Glutamatergic neuron (in vitro differentiated cells): ENCODE data around the gene TFDP1. TPM values are rescaled to one million over a fixed set of nuclear protein-coding genes. Genes with fewer than 3 reads are reported as not detected.
A peak's percentile ranks its signal among the peaks of the same experiment; 100 is the strongest.

Experiments used
- DNase-seq: peaks from one replicate; pipeline ENCODE4 v3.0.0; 2022
- H3K27ac Mint-ChIP-seq: one replicate; pipeline ENCODE4 v1.8.0; 2020; ENCODE audit warnings: mild to moderate bottlenecking, mixed read lengths, inconsistent platforms; ENCODE audit not compliant: unreplicated experiment
- H3K27me3 Mint-ChIP-seq: one replicate; pipeline ENCODE4 v1.8.0; 2020; ENCODE audit warnings: mild to moderate bottlenecking, moderate library complexity, mixed read lengths, inconsistent platforms; ENCODE audit not compliant: unreplicated experiment
- H3K36me3 Mint-ChIP-seq: one replicate; pipeline ENCODE4 v1.8.0; 2020; ENCODE audit warnings: mild to moderate bottlenecking, mixed read lengths, inconsistent platforms; ENCODE audit not compliant: unreplicated experiment
- H3K4me1 Mint-ChIP-seq: one replicate; pipeline ENCODE4 v1.8.0; 2020; ENCODE audit warnings: mild to moderate bottlenecking, low read depth, mixed read lengths, inconsistent platforms; ENCODE audit not compliant: unreplicated experiment
- H3K4me3 Mint-ChIP-seq: one replicate; pipeline ENCODE4 v1.8.0; 2020; ENCODE audit warnings: mild to moderate bottlenecking, mixed read lengths, inconsistent platforms; ENCODE audit not compliant: unreplicated experiment
- H3K9me3 Mint-ChIP-seq: one replicate; pipeline ENCODE4 v1.8.0; 2020; ENCODE audit warnings: mild to moderate bottlenecking, moderate library complexity, mixed read lengths, inconsistent platforms; ENCODE audit not compliant: unreplicated experiment
- total RNA-seq: library from RNA; stranded (reverse); fragmentation: NEBNext Ultra II Directional; extraction: Animal tissue kit (Norgen Biotek cat#: 25700); gene quantifications from one replicate; pipeline ENCODE4 v1.2.1, GENCODE V29; 2021; ENCODE audit not compliant: unreplicated experiment
- TF ChIP-seq, protein P1 (sequence below): fragments of 200-600 bp; sonication (generic); IDR thresholded peaks from one replicate; pipeline ENCODE4 v1.5.0; 2021; ENCODE audit not compliant: partially characterized antibody, unreplicated experiment

TFDP1 gene
- total RNA-seq, 1 donor from 2014 or later: 62.0 TPM

DNA sequence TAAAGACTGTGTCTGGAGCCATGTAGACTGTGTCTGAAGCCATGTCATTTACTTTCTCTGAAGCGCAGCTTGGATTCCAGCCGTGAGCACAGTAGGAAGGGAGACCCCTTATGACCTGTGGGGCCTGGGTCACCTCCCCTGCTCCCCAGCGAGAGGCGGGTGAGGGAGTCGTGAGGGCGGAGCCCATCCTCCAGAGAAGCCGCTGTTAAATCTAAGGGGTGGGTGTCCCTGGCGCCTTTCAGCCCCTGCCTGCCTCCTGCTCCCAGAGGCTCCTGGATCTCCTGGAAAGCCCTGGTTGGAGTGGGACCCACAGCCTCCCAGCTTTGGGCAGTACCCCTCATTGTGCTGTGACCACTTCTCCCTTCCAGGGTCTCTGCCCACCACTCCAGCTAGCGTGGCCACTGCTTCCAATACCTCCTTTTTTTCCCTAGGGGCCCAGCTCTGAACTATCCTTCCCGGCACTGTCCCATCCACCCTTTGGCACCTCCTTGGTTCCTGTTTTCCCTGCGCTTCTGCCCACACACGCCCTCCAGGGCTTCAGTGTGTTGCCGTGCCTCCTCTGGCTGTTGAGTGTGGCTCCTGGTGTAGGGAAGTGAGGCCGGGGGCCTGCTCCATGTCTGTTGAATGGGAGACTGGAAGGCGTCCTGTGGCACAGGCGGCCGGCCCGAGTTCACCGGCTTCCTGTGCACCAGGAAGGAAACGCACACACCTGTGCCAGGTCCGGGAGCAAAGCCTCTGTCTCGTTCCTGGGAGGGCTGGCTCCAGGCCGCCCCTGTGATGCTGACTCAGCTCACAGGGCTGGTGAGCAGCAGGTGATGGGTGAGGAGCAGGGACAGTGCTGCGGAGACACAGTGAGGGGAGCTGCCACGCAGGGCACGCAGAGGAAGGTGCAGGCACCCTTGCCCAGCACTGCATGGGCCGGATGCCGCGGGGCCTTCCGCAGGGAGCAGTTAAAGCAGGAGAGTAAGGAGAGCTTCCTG, 44.0 kb downstream of the TFDP1 start:
- Mint-ChIP-seq H3K9me3 (peaks cover 31% of the 10 kb centered on the region), H3K27ac (peak overlapping the region; percentile 71), H3K4me1 (peaks cover 47% of the 10 kb centered on the region), H3K36me3 (peaks cover 25% of the 10 kb centered on the region), H3K27me3 (peaks cover 18% of the 10 kb centered on the region), H3K4me3 (peak overlapping the region; percentile 15)
- DNase-seq: peak; percentile 13
- TF ChIP-seq, protein P1, sequence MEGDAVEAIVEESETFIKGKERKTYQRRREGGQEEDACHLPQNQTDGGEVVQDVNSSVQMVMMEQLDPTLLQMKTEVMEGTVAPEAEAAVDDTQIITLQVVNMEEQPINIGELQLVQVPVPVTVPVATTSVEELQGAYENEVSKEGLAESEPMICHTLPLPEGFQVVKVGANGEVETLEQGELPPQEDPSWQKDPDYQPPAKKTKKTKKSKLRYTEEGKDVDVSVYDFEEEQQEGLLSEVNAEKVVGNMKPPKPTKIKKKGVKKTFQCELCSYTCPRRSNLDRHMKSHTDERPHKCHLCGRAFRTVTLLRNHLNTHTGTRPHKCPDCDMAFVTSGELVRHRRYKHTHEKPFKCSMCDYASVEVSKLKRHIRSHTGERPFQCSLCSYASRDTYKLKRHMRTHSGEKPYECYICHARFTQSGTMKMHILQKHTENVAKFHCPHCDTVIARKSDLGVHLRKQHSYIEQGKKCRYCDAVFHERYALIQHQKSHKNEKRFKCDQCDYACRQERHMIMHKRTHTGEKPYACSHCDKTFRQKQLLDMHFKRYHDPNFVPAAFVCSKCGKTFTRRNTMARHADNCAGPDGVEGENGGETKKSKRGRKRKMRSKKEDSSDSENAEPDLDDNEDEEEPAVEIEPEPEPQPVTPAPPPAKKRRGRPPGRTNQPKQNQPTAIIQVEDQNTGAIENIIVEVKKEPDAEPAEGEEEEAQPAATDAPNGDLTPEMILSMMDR: no peak

DNA sequence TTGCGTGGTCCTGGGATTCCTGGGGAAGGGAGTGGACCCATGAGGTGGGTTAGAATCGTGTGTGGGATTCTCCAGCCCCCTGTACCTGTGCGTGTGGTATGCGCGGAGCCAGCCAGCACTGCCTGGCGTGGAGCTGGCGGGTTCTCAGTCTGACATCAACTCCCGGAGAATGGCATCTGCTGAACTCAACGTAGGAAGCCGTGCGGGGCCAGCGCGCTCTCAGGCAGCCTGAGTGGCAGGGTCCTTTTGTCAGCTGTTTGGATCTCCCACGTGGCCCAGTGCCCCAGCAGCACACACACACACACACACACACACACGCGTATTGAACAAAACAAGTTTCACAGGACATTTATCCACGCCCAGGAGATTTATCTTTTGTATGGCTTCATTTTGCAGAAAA, 45.3 kb downstream of the TFDP1 start:
- H3K36me3 Mint-ChIP-seq: peaks cover 27% of the 10 kb centered on the region
- H3K4me1 Mint-ChIP-seq: peaks cover 47% of the 10 kb centered on the region
- DNase-seq: peak; percentile 8
- H3K4me3 Mint-ChIP-seq: peak overlapping the region; percentile 23
- TF ChIP-seq, protein P1: no peak
- no peak overlapping the region for H3K27ac Mint-ChIP-seq
- peaks cover 17% of the 10 kb centered on the region for H3K27me3 Mint-ChIP-seq
- H3K9me3 Mint-ChIP-seq: peaks cover 29% of the 10 kb centered on the region

DNA sequence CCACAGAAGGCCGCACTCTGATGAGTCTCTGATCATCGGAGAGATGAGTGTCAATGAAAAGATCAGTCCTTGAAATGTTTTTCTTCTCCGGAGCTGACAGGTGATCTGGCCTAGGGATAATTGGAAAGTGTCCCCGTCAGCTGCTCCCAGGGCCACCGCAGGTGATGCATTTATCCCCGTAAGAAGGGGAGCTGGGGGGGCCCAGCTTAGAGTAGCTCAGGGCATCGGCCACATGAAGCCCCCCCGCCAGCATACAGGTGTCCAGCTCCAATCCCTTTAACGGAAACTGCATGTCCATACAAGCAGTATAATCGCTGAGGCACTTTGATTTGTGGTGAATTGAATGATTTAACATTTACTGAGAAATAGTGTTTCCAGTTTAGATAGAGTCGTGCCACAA, 45.7 kb downstream of the TFDP1 start:
- H3K4me3 Mint-ChIP-seq: no peak overlapping the region
- no peak overlapping the region for H3K27ac Mint-ChIP-seq

DNA sequence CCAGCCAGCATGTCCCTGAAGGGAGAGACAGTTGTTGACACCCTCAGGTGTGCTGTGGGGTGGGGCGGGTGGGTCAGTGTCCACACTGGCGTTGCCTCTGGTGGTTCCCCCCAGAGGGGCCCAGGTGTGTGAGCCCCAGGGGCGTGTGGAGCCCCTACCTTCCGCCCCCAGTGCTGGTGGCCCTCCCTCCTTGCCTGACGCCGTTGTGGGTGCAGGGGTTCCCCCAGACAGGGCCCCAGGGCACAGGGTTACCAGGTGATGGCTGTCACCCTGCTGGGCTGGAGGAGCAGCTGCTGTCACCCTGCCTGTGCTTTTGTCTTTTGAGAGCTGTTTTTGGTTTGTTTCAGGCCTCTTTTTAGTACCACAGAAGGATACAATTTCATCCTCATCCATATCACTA, 46.3 kb downstream of the TFDP1 start:
- TF ChIP-seq, protein P1: no peak
- H3K4me3 Mint-ChIP-seq: no peak overlapping the region
- no peak overlapping the region for H3K27ac Mint-ChIP-seq
- H3K4me1 Mint-ChIP-seq: peaks cover 47% of the 10 kb centered on the region
- H3K27me3 Mint-ChIP-seq: peaks cover 17% of the 10 kb centered on the region
- peaks cover 27% of the 10 kb centered on the region for H3K9me3 Mint-ChIP-seq
- peak; percentile 12 for DNase-seq
- H3K36me3 Mint-ChIP-seq: peaks cover 24% of the 10 kb centered on the region

More for the DNA sequence above, 45.7 kb downstream of the TFDP1 start:
- H3K4me1 Mint-ChIP-seq: peaks cover 47% of the 10 kb centered on the region
- DNase-seq: peak; percentile 7
- peaks cover 29% of the 10 kb centered on the region for H3K9me3 Mint-ChIP-seq
- peaks cover 17% of the 10 kb centered on the region for H3K27me3 Mint-ChIP-seq
- peaks cover 24% of the 10 kb centered on the region for H3K36me3 Mint-ChIP-seq
- TF ChIP-seq, protein P1: no peak
